Activated CD4-positive, alpha-beta memory T cell treated with anti-CD3 and anti-CD28 coated beads for 36 hours (primary cell): ENCODE data around the gene NDUFAF4. TPM values are rescaled to one million over a fixed set of nuclear protein-coding genes. Genes with fewer than 3 reads are reported as not detected.
"Not testable (repeated sequence)": the region's sequence is repeated elsewhere in the genome, so short reads cannot be mapped to it uniquely, and the experiment has no call there.

ENCODE experiments used
- CTCF ChIA-PET: fragments of 350-600 bp; sonication (Branson Sonifier 250); formaldehyde crosslinking; loops from one replicate; lab custom pipeline; 2021; ENCODE audit warnings: antibody characterized with exemption, inconsistent platforms; lab: Charles Lee
- POLR2A ChIA-PET: fragments of 350-600 bp; sonication (Branson Sonifier 250); formaldehyde crosslinking; loops from one replicate; lab custom pipeline; 2021; ENCODE audit warnings: antibody characterized with exemption; lab: Charles Lee
- DNase-seq: peaks from one replicate; pipeline ENCODE4 v3.0.0-alpha.2; 2020
- H3K27ac Mint-ChIP-seq: one replicate; pipeline ENCODE4 v1.8.0; 2021; ENCODE audit warnings: mixed read lengths
- H3K27me3 Mint-ChIP-seq: one replicate; pipeline ENCODE4 v1.8.0; 2021; ENCODE audit warnings: mixed read lengths
- H3K36me3 Mint-ChIP-seq: one replicate; pipeline ENCODE4 v1.8.0; 2021; ENCODE audit warnings: mixed read lengths
- H3K4me1 Mint-ChIP-seq: one replicate; pipeline ENCODE4 v1.8.0; 2021; ENCODE audit warnings: low read depth, mixed read lengths
- H3K4me3 Mint-ChIP-seq: one replicate; pipeline ENCODE4 v1.8.0; 2021; ENCODE audit warnings: mild to moderate bottlenecking, mixed read lengths
- H3K9me3 Mint-ChIP-seq: one replicate; pipeline ENCODE4 v1.8.0; 2021; ENCODE audit warnings: mixed read lengths
- intact Hi-C: fragments of 100-400 bp; cut with micrococcal nuclease; formaldehyde crosslinking; loops from one replicate; pipeline ENCODE4 v1.15.1; 2023
- total RNA-seq, 2 experiments: library from RNA; stranded (reverse); gene quantifications; one replicate each; pipeline ENCODE4 v1.2.3, GENCODE V29; 2021

NDUFAF4 gene
- total RNA-seq, 2 experiments from 2014 or later, result 56.3 to 59.9 TPM

- no peaks in the 10 kb centered on the region for H3K9me3 Mint-ChIP-seq
- CTCF ChIA-PET, result interaction anchor here (1.1 to 3.1 kb wide), 6 partner anchors 9 to 161 kb away, joined by 3 to 28 read pairs (median 4); no protein-coding TSS in a partner anchor
- H3K4me1 Mint-ChIP-seq, result peaks cover 26% of the 10 kb centered on the region
- H3K36me3 Mint-ChIP-seq, result peaks cover 15% of the 10 kb centered on the region
- DNase-seq, result no peak
- no peak overlapping the region for H3K4me3 Mint-ChIP-seq
- intact Hi-C loops, result loop anchor here (1.0 to 5.0 kb wide), 4 partner anchors 155 to 1322 kb away; partner anchors contain the start of gene MANEA
- no peak overlapping the region for H3K27ac Mint-ChIP-seq
- POLR2A ChIA-PET, result interaction anchor here (3.1 kb wide), 1 partner anchor 9 kb away, joined by 23 read pairs; no protein-coding TSS in a partner anchor
- H3K27me3 Mint-ChIP-seq, result peaks cover 14% of the 10 kb centered on the region
Observed at GRCh38 chr6:96899019-96899418, 1.3 kb upstream of the NDUFAF4 start.

- POLR2A ChIA-PET, result interaction anchor here (3.1 kb wide), 1 partner anchor 9 kb away, joined by 23 read pairs; no protein-coding TSS in a partner anchor
- H3K4me3 Mint-ChIP-seq, result peak overlapping the region; percentile 94
Observed at GRCh38 chr6:96898241-96898851, 655 bp upstream of the NDUFAF4 start.

GRCh38 chr6:96889146-96889545 is 8.5 kb downstream of the NDUFAF4 start:
- CTCF ChIA-PET, result no interaction called here
- Mint-ChIP-seq H3K36me3 (peaks cover 11% of the 10 kb centered on the region), H3K4me1 (peaks cover 13% of the 10 kb centered on the region), H3K27ac (no peak overlapping the region), H3K27me3 (no peaks in the 10 kb centered on the region), H3K9me3 (no peaks in the 10 kb centered on the region), H3K4me3 (no peak overlapping the region)
- no peak for DNase-seq
- POLR2A ChIA-PET, result no interaction called here
- intact Hi-C loops, result no loop called here

More at GRCh38 chr6:96898241-96898851, 655 bp upstream of the NDUFAF4 start:
- Mint-ChIP-seq H3K27ac (peak overlapping the region; percentile 94), H3K9me3 (no peaks in the 10 kb centered on the region), H3K4me1 (peaks cover 26% of the 10 kb centered on the region), H3K36me3 (peaks cover 15% of the 10 kb centered on the region), H3K27me3 (peaks cover 14% of the 10 kb centered on the region)
- intact Hi-C loops, result loop anchor here (1.0 to 5.0 kb wide), 4 partner anchors 161 to 1321 kb away; partner anchors contain the start of gene MANEA
- CTCF ChIA-PET, result interaction anchor here (0.6 to 3.1 kb wide), 10 partner anchors 9 to 275 kb away, joined by 3 to 28 read pairs (median 4); partner anchors contain the start of gene KLHL32
- DNase-seq, result no peak

- Mint-ChIP-seq H3K9me3 (no peaks in the 10 kb centered on the region), H3K27me3 (no peaks in the 10 kb centered on the region), H3K27ac (peak overlapping the region; percentile 15), H3K4me3 (no peak overlapping the region), H3K36me3 (peaks cover 9% of the 10 kb centered on the region), H3K4me1 (peaks cover 13% of the 10 kb centered on the region)
- CTCF ChIA-PET, result no interaction called here
- POLR2A ChIA-PET, result no interaction called here
- intact Hi-C loops, result no loop called here
- DNase-seq, result no peak
Observed at GRCh38 chr6:96888745-96889144, 8.9 kb downstream of the NDUFAF4 start.

GRCh38 chr6:96886519-96886918 is 11.2 kb downstream of the NDUFAF4 start:
- POLR2A ChIA-PET, result no interaction called here
- intact Hi-C loops, result no loop called here
- no peak overlapping the region for H3K27ac Mint-ChIP-seq

GRCh38 chr6:96885187-96885631 is 12.5 kb downstream of the NDUFAF4 start:
- POLR2A ChIA-PET, result interaction anchor here (1.2 kb wide), 1 partner anchor 19 kb away, joined by 3 read pairs; no protein-coding TSS in a partner anchor

More at GRCh38 chr6:96886519-96886918, 11.2 kb downstream of the NDUFAF4 start:
- no peak for DNase-seq
- Mint-ChIP-seq H3K27me3 (no peaks in the 10 kb centered on the region), H3K36me3 (peaks cover 7% of the 10 kb centered on the region), H3K9me3 (no peaks in the 10 kb centered on the region), H3K4me1 (peaks cover 13% of the 10 kb centered on the region), H3K4me3 (no peak overlapping the region)
- CTCF ChIA-PET, result no interaction called here

GRCh38 chr6:96878143-96878542 is 19.5 kb downstream of the NDUFAF4 start:
- intact Hi-C loops, result no loop called here
- H3K4me3 Mint-ChIP-seq, result no peak overlapping the region
- DNase-seq, result no peak
- no peak overlapping the region for H3K27ac Mint-ChIP-seq
- no peaks in the 10 kb centered on the region for H3K27me3 Mint-ChIP-seq
- POLR2A ChIA-PET, result interaction anchor here (0.7 kb wide), 1 partner anchor 1922 kb away, joined by 3 read pairs; no protein-coding TSS in a partner anchor
- CTCF ChIA-PET, result interaction anchor here (0.6 kb wide), 1 partner anchor 927 kb away, joined by 3 read pairs; no protein-coding TSS in a partner anchor
- H3K36me3 Mint-ChIP-seq, result no peaks in the 10 kb centered on the region
- no peaks in the 10 kb centered on the region for H3K9me3 Mint-ChIP-seq
- no peaks in the 10 kb centered on the region for H3K4me1 Mint-ChIP-seq

More at GRCh38 chr6:96885187-96885631, 12.5 kb downstream of the NDUFAF4 start:
- Mint-ChIP-seq H3K4me1 (peaks cover 13% of the 10 kb centered on the region), H3K4me3 (peak overlapping the region; percentile 9)
- CTCF ChIA-PET, result interaction anchor here (1.2 kb wide), 1 partner anchor 13 kb away, joined by 3 read pairs; no protein-coding TSS in a partner anchor
- not testable (repeated sequence) for H3K36me3 Mint-ChIP-seq, H3K9me3 Mint-ChIP-seq, H3K27ac Mint-ChIP-seq, H3K27me3 Mint-ChIP-seq
- peak; percentile 29 for DNase-seq
- intact Hi-C loops, result loop anchor here (1.0 to 2.0 kb wide), 2 partner anchors 12 to 48 kb away; partner anchors contain the start of genes GPR63 and NDUFAF4

- POLR2A ChIA-PET, result no interaction called here
Observed at GRCh38 chr6:96876886-96877545, 20.7 kb downstream of the NDUFAF4 start.

GRCh38 chr6:96872976-96873375 is 24.7 kb downstream of the NDUFAF4 start:
- no peak for DNase-seq
- H3K27ac Mint-ChIP-seq, result no peak overlapping the region
- peaks cover 4% of the 10 kb centered on the region for H3K27me3 Mint-ChIP-seq
- ChIA-PET CTCF (no interaction called here), POLR2A (no interaction called here)
- H3K4me3 Mint-ChIP-seq, result no peak overlapping the region
- H3K4me1 Mint-ChIP-seq, result no peaks in the 10 kb centered on the region
- H3K36me3 Mint-ChIP-seq, result no peaks in the 10 kb centered on the region
- H3K9me3 Mint-ChIP-seq, result no peaks in the 10 kb centered on the region
- intact Hi-C loops, result no loop called here

More at GRCh38 chr6:96876886-96877545, 20.7 kb downstream of the NDUFAF4 start:
- Mint-ChIP-seq H3K4me1 (no peaks in the 10 kb centered on the region), H3K27ac (no peak overlapping the region), H3K9me3 (no peaks in the 10 kb centered on the region), H3K4me3 (no peak overlapping the region), H3K27me3 (no peaks in the 10 kb centered on the region), H3K36me3 (no peaks in the 10 kb centered on the region)
- CTCF ChIA-PET, result no interaction called here
- DNase-seq, result no peak
- intact Hi-C loops, result no loop called here

GRCh38 chr6:96865055-96865405 is 32.7 kb downstream of the NDUFAF4 start:
- Mint-ChIP-seq H3K36me3 (no peaks in the 10 kb centered on the region), H3K4me3 (no peak overlapping the region), H3K4me1 (no peaks in the 10 kb centered on the region), H3K27ac (no peak overlapping the region), H3K27me3 (peaks cover 25% of the 10 kb centered on the region), H3K9me3 (no peaks in the 10 kb centered on the region)
- DNase-seq, result no peak
- intact Hi-C loops, result no loop called here
- ChIA-PET POLR2A (no interaction called here), CTCF (interaction anchor here (0.7 kb wide), 1 partner anchor 1662 kb away, joined by 3 read pairs; no protein-coding TSS in a partner anchor)

GRCh38 chr6:96864216-96865054 is 33.3 kb downstream of the NDUFAF4 start:
- no peak overlapping the region for H3K27ac Mint-ChIP-seq
- CTCF ChIA-PET, result no interaction called here
- intact Hi-C loops, result no loop called here
- no peak overlapping the region for H3K4me3 Mint-ChIP-seq
- no peak for DNase-seq
- H3K9me3 Mint-ChIP-seq, result no peaks in the 10 kb centered on the region
- no peaks in the 10 kb centered on the region for H3K4me1 Mint-ChIP-seq
- no peaks in the 10 kb centered on the region for H3K36me3 Mint-ChIP-seq
- POLR2A ChIA-PET, result no interaction called here
- peaks cover 28% of the 10 kb centered on the region for H3K27me3 Mint-ChIP-seq
